Measurements from ENCODE around the gene SRP68.

Gene SRP68

DNA sequence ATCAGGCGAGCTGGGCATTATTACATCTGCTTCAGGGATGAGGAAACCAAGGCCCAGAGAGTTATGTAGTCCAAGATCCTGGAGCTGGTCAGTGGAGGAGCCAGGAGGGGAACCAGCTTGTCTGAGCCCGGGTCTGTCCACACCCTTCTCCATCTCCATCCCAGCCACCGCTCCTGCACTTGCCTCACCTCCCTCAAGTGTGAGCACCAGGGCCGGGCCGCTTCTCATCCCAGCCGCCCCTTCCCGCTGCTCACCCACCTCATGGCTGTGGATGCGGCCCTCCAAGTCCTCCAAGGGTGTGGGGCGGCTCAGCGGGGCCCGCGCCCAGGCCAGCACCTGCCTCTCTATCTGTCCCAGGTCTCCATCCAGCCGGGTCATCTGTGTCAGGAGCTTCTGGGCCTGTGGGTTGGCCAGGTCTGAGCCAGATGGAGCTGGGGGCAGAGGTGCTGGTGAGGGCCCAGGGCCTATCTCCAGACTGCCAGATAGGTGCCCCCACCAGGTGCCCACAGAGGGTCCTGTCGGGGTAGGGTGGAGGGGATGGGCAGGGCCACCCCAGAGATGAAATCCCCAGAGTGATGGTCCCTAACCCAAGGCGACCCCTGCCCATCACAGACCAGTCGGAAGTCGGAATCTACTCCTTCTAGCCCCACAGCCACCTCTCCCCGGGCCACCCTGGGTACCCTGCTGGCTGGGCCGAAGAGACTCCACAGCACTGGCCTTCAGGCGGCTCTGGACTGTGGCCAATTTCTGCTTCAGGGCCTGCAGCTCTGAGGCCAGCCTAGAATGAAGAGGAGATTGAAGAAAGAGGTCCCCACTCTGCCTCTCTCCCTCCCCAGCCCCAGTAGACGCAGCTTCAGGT is 54.6 kb downstream of the SRP68 start:
- ChIA-PET CTCF (interaction anchor here (0.6 to 8.4 kb wide), 7 partner anchors 16 to 262 kb away, joined by 3 to 136 read pairs (median 3); partner anchors contain the start of gene CDK3), POLR2A (interaction anchor here (1.0 to 2.0 kb wide), 2 partner anchors 12 to 55 kb away, joined by 5 read pairs; partner anchors contain the start of gene SRP68)
- no peak overlapping the region for H3K27ac ChIP-seq (ENCODE audit: extremely low read depth, low read depth, low read length)
- no peaks in the 10 kb centered on the region for H3K9me3 ChIP-seq (ENCODE audit: control insufficient read depth, insufficient read depth, low read depth, low read length)
- no peaks in the 10 kb centered on the region for H3K36me3 ChIP-seq (ENCODE audit: control insufficient read depth in 2 of 2, insufficient read depth in 1 of 2, low read length in 2 of 2)
- no peak overlapping the region for H3K4me3 ChIP-seq (ENCODE audit: low read depth, low read length)
- H3K4me1 ChIP-seq (ENCODE audit: control insufficient read depth, insufficient read depth, low read length): no peaks in the 10 kb centered on the region
- TF ChIP-seq SCRT2 (tag by site-specific recombination; IDR thresholded peaks at IDR 0.05) (no peak), ZNF23 (tag by site-specific recombination; IDR thresholded peaks at IDR 0.05; ENCODE audit: borderline replicate concordance) (no peak), FEZF1 (tag by site-specific recombination; IDR thresholded peaks at IDR 0.05) (no peak), ZNF114 (tag by site-specific recombination; IDR thresholded peaks at IDR 0.05) (no peak), ZNF394 (tag by site-specific recombination; IDR thresholded peaks at IDR 0.05; ENCODE audit: borderline replicate concordance) (no peak), ZNF24 (tag by site-specific recombination; IDR thresholded peaks at IDR 0.05) (no peak), ZNF529 (tag by site-specific recombination; IDR thresholded peaks at IDR 0.05; ENCODE audit: insufficient replicate concordance) (no peak), KLF7 (tag by site-specific recombination; IDR thresholded peaks at IDR 0.05; ENCODE audit: borderline replicate concordance) (no peak), ZNF624 (tag by site-specific recombination; IDR thresholded peaks at IDR 0.05) (no peak), ZNF776 (tag by site-specific recombination; IDR thresholded peaks at IDR 0.05; ENCODE audit: borderline replicate concordance) (no peak), PRDM6 (tag by site-specific recombination; IDR thresholded peaks at IDR 0.05) (no peak), ZNF521 (tag by site-specific recombination; IDR thresholded peaks at IDR 0.05) (no peak)
- TF ChIP-seq, protein P1, sequence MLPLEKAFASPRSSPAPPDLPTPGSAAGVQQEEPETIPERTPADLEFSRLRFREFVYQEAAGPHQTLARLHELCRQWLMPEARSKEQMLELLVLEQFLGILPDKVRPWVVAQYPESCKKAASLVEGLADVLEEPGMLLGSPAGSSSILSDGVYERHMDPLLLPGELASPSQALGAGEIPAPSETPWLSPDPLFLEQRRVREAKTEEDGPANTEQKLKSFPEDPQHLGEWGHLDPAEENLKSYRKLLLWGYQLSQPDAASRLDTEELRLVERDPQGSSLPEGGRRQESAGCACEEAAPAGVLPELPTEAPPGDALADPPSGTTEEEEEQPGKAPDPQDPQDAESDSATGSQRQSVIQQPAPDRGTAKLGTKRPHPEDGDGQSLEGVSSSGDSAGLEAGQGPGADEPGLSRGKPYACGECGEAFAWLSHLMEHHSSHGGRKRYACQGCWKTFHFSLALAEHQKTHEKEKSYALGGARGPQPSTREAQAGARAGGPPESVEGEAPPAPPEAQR (tag by site-specific recombination; IDR thresholded peaks at IDR 0.05): no peak

GRCh38 chr17:76014925-76015261 is 57.4 kb downstream of the SRP68 start:
- CTCF ChIA-PET: interaction anchor here (0.6 to 8.4 kb wide), 56 partner anchors 8 to 694 kb away, joined by 3 to 136 read pairs (median 6); partner anchors contain the start of genes CDK3, EXOC7, GALR2 and MRPL38
- Histone ChIP-seq H3K4me1 (ENCODE audit: control insufficient read depth, insufficient read depth, low read length) (no peaks in the 10 kb centered on the region), H3K4me3 (ENCODE audit: low read depth, low read length) (no peak overlapping the region), H3K27ac (ENCODE audit: extremely low read depth, low read depth, low read length) (no peak overlapping the region), H3K36me3 (ENCODE audit: control insufficient read depth in 2 of 2, insufficient read depth in 1 of 2, low read length in 2 of 2) (no peaks in the 10 kb centered on the region), H3K9me3 (ENCODE audit: control insufficient read depth, insufficient read depth, low read depth, low read length) (no peaks in the 10 kb centered on the region)
- POLR2A ChIA-PET: interaction anchor here (0.7 to 1.8 kb wide), 4 partner anchors 14 to 111 kb away, joined by 3 to 7 read pairs (median 4); no protein-coding TSS in a partner anchor
- TF ChIP-seq ZNF423 (tag by site-specific recombination; IDR thresholded peaks at IDR 0.05) (no peak), KLF1 (tag by site-specific recombination; IDR thresholded peaks at IDR 0.05) (no peak), ZNF664 (tag by site-specific recombination; IDR thresholded peaks at IDR 0.05) (no peak), OSR2 (tag by site-specific recombination; IDR thresholded peaks at IDR 0.05) (no peak), GFI1B (tag by site-specific recombination; IDR thresholded peaks at IDR 0.05) (no peak), ZNF416 (tag by site-specific recombination; IDR thresholded peaks at IDR 0.05) (no peak)

Data from HEK293 (cell line).